A549 (cell line): ENCODE measurements around the gene MMP11.

Experiments
- CTCF ChIP-seq: fragments of >200 bp; sonication (Bioruptor Twin); formaldehyde crosslinking; IDR thresholded peaks from 3 replicates; pipeline ENCODE4 v1.5.1; 2016
- ESRRA ChIP-seq: fragments of 150-350 bp; IDR thresholded peaks from 2 replicates; pipeline ENCODE4 v1.6.1; 2014; ENCODE audit warnings: mild to moderate bottlenecking, low read length, borderline replicate concordance
- JUNB ChIP-seq: fragments of >200 bp; sonication (Bioruptor Twin); formaldehyde crosslinking; IDR thresholded peaks from 2 replicates; pipeline ENCODE4 v1.6.1; 2016
- KDM1A ChIP-seq: fragments of 200-600 bp; sonication (generic); IDR thresholded peaks from 2 replicates; pipeline ENCODE4 v1.6.1; 2016; ENCODE audit warnings: low read depth, mild to moderate bottlenecking
- MAX ChIP-seq: IDR thresholded peaks from 2 replicates; pipeline ENCODE4 v1.6.1; 2012
- RAD21 ChIP-seq, 2 experiments: fragments of >200 bp in 1 of 2; sonication (Bioruptor Twin) in 1 of 2; formaldehyde crosslinking in 1 of 2; IDR thresholded peaks in 1 of 2; conservative IDR thresholded peaks in 1 of 2; 2 replicates in 1 of 2; 3 replicates in 1 of 2; pipeline ENCODE4 v1.6.1; 2012 to 2018; ENCODE audit warnings: inconsistent platforms in 1 of 2

GRCh38 chr22:23772649-23773473 lies at the start of gene MMP11:
- no peak for TF ChIP-seq CTCF
- TF ChIP-seq ESRRA, result no peak
- no peak for TF ChIP-seq MAX
- no peak for TF ChIP-seq JUNB
- no peak for TF ChIP-seq KDM1A
- TF ChIP-seq RAD21 (conservative IDR thresholded peaks at IDR 0.05 in 1 of 2, IDR thresholded peaks at IDR 0.05 in 1 of 2), result no peak
